Measurements from ENCODE around the gene CYP4F22.
"Not testable (repeated sequence)": the region's sequence is repeated elsewhere in the genome, so short reads cannot be mapped to it uniquely, and the experiment has no call there.

CYP4F22 gene

GRCh38 chr19:15583346-15583745 lies 75.0 kb downstream of the CYP4F22 start:
- FAIRE-seq: no peak

- FAIRE-seq: no peak
Observed at GRCh38 chr19:15584095-15584494, 75.8 kb downstream of the CYP4F22 start.

- no peak for FAIRE-seq
Observed at GRCh38 chr19:15584541-15585115, 76.3 kb downstream of the CYP4F22 start.

GRCh38 chr19:15587663-15588062 lies 79.3 kb downstream of the CYP4F22 start:
- FAIRE-seq: no peak

- FAIRE-seq: no peak
Observed at GRCh38 chr19:15588265-15588664, 79.9 kb downstream of the CYP4F22 start.

GRCh38 chr19:15589760-15590451 lies 81.6 kb downstream of the CYP4F22 start:
- no peak for FAIRE-seq

- FAIRE-seq: no peak
Observed at GRCh38 chr19:15591796-15592195, 83.5 kb downstream of the CYP4F22 start.

- not testable (repeated sequence) for FAIRE-seq
Observed at GRCh38 chr19:15592506-15592905, 84.2 kb downstream of the CYP4F22 start.

GRCh38 chr19:15593766-15594165 lies 85.4 kb downstream of the CYP4F22 start:
- FAIRE-seq: not testable (repeated sequence)

GRCh38 chr19:15595069-15595468 lies 86.7 kb downstream of the CYP4F22 start:
- FAIRE-seq: no peak
